ENCODE data around the gene RABGAP1L.

RABGAP1L gene

DNA sequence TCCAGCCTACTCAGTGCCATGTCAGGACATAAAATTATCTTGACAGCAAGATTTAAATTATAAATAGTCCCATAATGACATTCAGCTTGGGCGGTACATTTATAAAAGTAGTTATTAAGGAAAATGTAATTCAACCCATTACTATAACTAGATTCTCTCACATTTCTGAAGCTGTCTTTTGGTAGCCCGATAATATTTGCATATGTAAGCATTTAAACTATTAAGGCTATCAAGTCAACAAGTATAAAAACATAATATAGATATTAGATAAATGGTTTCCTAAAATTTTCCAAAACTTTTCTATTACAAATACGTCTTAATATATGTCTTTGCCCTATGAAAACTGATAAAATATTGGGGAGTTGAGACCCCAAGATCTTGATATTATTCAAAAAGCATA, 266.8 kb downstream of the RABGAP1L start:
- no peak for DNase-seq (ENCODE audit: insufficient read length, low spot score)
- FAIRE-seq = no peak
- TF ChIP-seq PAX5 (IDR thresholded peaks at IDR 0.05; ENCODE audit: insufficient read depth, low read length, severe bottlenecking) (no peak), POLR2AphosphoS5 (IDR thresholded peaks at IDR 0.05; ENCODE audit: low read depth, low read length) (no peak)

DNA sequence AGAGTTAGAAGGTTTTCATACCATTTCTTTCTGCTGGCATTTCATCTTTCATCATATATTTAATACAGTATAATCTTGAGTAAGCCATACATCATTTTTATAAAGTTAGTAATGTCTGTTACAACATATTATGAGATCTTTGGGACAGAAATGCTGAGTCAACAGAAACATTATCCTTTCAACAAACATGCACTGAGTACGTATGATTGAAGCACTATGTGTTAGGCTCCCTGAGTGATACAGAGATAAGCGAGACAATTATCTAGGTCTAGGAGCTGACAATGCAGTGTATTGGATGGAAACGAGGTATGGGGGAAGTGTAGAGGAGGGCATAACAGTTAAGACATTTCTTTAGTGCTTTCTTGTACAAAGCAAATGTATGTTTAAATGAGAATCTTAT, 268.7 kb downstream of the RABGAP1L start:
- TF ChIP-seq PAX5 (IDR thresholded peaks at IDR 0.05; ENCODE audit: insufficient read depth, low read length, severe bottlenecking) = no peak
- FAIRE-seq = peak; percentile 33
- no peak for DNase-seq (ENCODE audit: insufficient read length, low spot score)

DNA sequence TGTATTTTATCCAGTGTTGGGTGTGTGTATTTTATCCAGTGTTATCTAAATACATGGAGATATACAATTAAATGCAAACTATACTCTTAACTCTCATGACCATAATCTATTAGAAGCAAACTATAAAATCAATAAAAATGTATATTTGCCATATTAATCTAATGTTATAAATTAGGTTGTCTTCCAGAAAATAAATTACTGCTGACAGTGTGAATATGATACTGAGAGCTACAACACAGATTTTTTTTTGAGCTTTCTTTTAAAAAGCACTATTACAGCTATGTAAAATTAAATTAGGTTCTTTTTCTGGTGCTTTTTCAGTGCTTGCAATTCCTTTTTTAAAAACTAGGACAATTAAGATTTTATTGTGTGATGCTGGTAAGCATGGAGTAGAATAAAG, 269.4 kb downstream of the RABGAP1L start:
- no peak for FAIRE-seq
- TF ChIP-seq SPI1 (IDR thresholded peaks at IDR 0.05; ENCODE audit: low read depth, low read length) = no peak
- no peak for TF ChIP-seq POLR2AphosphoS5 (IDR thresholded peaks at IDR 0.05; ENCODE audit: low read depth, low read length)
- TF ChIP-seq POLR2A (IDR thresholded peaks at IDR 0.05; ENCODE audit: low read depth, low read length) = no peak
- no peak for TF ChIP-seq PAX5 (IDR thresholded peaks at IDR 0.05; ENCODE audit: insufficient read depth, low read length, severe bottlenecking)
- no peak for TF ChIP-seq TAF1 (IDR thresholded peaks at IDR 0.05; ENCODE audit: low read depth, low read length)
- no peak for TF ChIP-seq POU2F2 (IDR thresholded peaks at IDR 0.05; ENCODE audit: low read depth, low read length)

DNA sequence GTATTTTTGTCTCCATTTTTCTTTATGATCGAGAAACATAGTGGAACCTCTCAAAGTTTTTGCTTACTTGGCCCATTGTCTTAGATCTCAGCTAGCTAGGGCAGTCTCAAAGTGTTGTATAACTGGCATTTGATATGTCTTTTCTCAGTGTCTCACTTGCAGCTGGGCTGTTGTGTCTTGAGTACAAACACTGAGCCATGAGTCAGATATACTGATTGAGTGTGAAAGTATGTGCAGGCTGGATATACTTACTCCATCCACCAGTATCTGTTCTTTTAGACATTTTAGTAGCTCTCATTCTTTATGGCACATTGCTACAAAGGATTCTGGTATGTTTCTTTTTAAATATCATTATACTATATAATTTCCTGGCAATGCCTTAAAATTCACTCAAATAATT, 274.1 kb downstream of the RABGAP1L start:
- FAIRE-seq (no peak), DNase-seq (ENCODE audit: insufficient read length, low spot score) (no peak)
- no peak for TF ChIP-seq TAF1 (IDR thresholded peaks at IDR 0.05; ENCODE audit: low read depth, low read length)
- TF ChIP-seq PAX5 (IDR thresholded peaks at IDR 0.05; ENCODE audit: insufficient read depth, low read length, severe bottlenecking) = no peak
- TF ChIP-seq POU2F2 (IDR thresholded peaks at IDR 0.05; ENCODE audit: low read depth, low read length) = no peak
- no peak for TF ChIP-seq SPI1 (IDR thresholded peaks at IDR 0.05; ENCODE audit: low read depth, low read length)
- TF ChIP-seq POLR2A (IDR thresholded peaks at IDR 0.05; ENCODE audit: low read depth, low read length) = no peak

More for the DNA sequence above, 269.4 kb downstream of the RABGAP1L start:
- no peak for DNase-seq (ENCODE audit: insufficient read length, low spot score)

DNA sequence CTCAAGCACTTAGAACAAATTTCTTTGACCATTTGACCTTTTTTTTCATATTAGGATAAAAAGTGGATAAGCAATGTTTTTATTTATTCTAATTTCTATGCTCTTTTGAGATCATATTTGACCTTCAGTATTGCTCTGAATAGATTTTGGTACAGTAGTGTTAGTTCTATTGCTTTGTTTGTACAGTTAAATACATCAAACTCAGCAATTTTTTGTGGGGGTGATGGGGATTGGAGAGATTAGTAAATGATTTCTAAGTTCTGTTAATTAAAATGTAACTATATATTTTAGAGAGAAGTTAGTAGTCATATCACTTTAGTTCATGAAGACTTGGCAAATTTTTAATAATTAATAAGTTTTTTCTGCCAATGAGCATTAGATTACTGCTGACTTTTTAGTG, 286.0 kb downstream of the RABGAP1L start:
- FAIRE-seq (no peak), DNase-seq (ENCODE audit: insufficient read length, low spot score) (no peak)
- TF ChIP-seq POLR2A (IDR thresholded peaks at IDR 0.05; ENCODE audit: low read depth, low read length) = no peak
- no peak for TF ChIP-seq TAF1 (IDR thresholded peaks at IDR 0.05; ENCODE audit: low read depth, low read length)
- TF ChIP-seq PAX5 (IDR thresholded peaks at IDR 0.05; ENCODE audit: insufficient read depth, low read length, severe bottlenecking) = no peak
- no peak for TF ChIP-seq POU2F2 (IDR thresholded peaks at IDR 0.05; ENCODE audit: low read depth, low read length)
- no peak for TF ChIP-seq SPI1 (IDR thresholded peaks at IDR 0.05; ENCODE audit: low read depth, low read length)
- TF ChIP-seq POLR2AphosphoS5 (IDR thresholded peaks at IDR 0.05; ENCODE audit: low read depth, low read length) = no peak

DNA sequence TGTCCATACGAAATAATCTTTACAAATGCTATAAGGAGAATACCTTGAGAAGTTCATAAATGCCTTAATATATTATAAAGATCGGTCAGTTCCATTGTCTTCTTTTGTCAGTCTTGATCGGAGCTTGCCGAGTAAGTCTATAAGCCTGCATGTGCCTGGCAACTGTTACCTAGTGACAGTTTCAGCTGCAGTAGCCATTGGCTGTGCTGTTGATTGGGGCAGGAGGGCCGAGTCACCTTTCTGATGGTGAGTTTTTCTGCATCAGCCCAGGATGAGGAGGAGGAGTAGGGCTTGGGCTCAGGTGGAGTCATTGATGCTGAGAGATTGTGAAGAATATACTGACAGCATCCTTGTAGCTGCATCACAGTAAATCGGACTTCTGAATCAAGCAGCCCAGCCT, 286.5 kb downstream of the RABGAP1L start:
- TF ChIP-seq POLR2AphosphoS5 (IDR thresholded peaks at IDR 0.05; ENCODE audit: low read depth, low read length) (no peak), PAX5 (IDR thresholded peaks at IDR 0.05; ENCODE audit: insufficient read depth, low read length, severe bottlenecking) (no peak), POLR2A (IDR thresholded peaks at IDR 0.05; ENCODE audit: low read depth, low read length) (no peak), SPI1 (IDR thresholded peaks at IDR 0.05; ENCODE audit: low read depth, low read length) (no peak), POU2F2 (IDR thresholded peaks at IDR 0.05; ENCODE audit: low read depth, low read length) (no peak)
- FAIRE-seq (peak; percentile 52), DNase-seq (ENCODE audit: insufficient read length, low spot score) (no peak)

DNA sequence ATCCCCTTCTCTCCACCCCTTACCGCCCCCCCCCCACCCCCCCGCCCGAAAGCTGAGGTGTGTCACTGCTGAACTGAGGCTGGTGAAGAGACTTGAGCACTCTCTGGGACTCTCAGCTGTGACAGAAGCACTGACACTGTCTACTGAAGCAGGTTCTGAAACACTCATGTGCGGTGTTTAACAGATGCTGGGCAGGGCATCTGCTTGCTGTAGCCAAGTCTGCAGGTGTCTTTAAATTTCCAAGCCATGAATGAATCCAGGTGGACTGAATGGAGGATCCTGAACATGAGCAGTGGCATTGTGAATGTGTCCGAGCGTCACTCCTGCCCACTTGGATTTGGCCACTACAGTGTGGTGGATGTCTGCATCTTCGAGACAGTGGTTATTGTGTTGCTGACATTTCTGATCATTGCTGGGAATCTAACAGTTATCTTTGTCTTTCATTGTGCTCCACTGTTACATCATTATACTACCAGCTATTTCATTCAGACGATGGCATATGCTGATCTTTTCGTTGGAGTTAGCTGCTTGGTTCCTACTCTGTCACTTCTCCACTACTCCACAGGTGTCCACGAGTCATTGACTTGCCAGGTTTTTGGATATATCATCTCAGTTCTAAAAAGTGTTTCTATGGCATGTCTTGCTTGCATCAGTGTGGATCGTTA, 288.7 kb downstream of the RABGAP1L start, which contains the start of gene GPR52:
TSS of gene GPR52 (plus strand) at position 99 of the 665 bp plus-strand sequence. CDS start at position 247, 148 bp downstream.
- TF ChIP-seq POLR2AphosphoS5 (IDR thresholded peaks at IDR 0.05; ENCODE audit: low read depth, low read length) = no peak
- no peak for TF ChIP-seq PAX5 (IDR thresholded peaks at IDR 0.05; ENCODE audit: insufficient read depth, low read length, severe bottlenecking)
- TF ChIP-seq TAF1 (IDR thresholded peaks at IDR 0.05; ENCODE audit: low read depth, low read length) = no peak
- no peak for TF ChIP-seq SPI1 (IDR thresholded peaks at IDR 0.05; ENCODE audit: low read depth, low read length)
- TF ChIP-seq POU2F2 (IDR thresholded peaks at IDR 0.05; ENCODE audit: low read depth, low read length) = no peak
- TF ChIP-seq POLR2A (IDR thresholded peaks at IDR 0.05; ENCODE audit: low read depth, low read length) = no peak
- FAIRE-seq = peak; percentile 74
- DNase-seq (ENCODE audit: insufficient read length, low spot score) = no peak

DNA sequence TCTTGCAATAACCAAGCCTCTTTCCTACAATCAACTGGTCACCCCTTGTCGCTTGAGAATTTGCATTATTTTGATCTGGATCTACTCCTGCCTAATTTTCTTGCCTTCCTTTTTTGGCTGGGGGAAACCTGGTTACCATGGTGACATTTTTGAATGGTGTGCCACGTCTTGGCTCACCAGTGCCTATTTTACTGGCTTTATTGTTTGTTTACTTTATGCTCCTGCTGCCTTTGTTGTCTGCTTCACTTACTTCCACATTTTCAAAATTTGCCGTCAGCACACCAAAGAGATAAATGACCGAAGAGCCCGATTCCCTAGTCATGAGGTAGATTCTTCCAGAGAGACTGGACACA, 289.2 kb downstream of the RABGAP1L start:
- DNase-seq (ENCODE audit: insufficient read length, low spot score) (no peak), FAIRE-seq (no peak)
- no peak for TF ChIP-seq SPI1 (IDR thresholded peaks at IDR 0.05; ENCODE audit: low read depth, low read length)
- no peak for TF ChIP-seq TAF1 (IDR thresholded peaks at IDR 0.05; ENCODE audit: low read depth, low read length)
- TF ChIP-seq POLR2A (IDR thresholded peaks at IDR 0.05; ENCODE audit: low read depth, low read length) = no peak
- no peak for TF ChIP-seq PAX5 (IDR thresholded peaks at IDR 0.05; ENCODE audit: insufficient read depth, low read length, severe bottlenecking)
- no peak for TF ChIP-seq POLR2AphosphoS5 (IDR thresholded peaks at IDR 0.05; ENCODE audit: low read depth, low read length)
- TF ChIP-seq POU2F2 (IDR thresholded peaks at IDR 0.05; ENCODE audit: low read depth, low read length) = no peak

DNA sequence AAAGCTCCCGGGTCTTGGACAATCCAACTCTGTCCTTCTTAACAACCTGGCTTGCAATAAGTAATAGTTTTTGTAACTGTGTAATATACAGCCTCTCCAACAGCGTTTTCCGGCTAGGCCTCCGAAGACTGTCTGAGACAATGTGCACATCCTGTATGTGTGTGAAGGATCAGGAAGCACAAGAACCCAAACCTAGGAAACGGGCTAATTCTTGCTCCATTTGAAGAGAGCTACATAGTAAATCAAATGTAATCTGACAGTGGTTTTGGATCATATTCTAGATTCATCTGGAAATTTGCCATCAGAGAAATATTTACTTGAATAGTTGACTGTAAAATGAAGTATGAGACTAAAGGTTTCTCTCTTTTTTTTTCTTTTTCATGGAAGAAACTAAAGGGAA, 289.7 kb downstream of the RABGAP1L start:
- DNase-seq (ENCODE audit: insufficient read length, low spot score) (no peak), FAIRE-seq (no peak)
- no peak for TF ChIP-seq POU2F2 (IDR thresholded peaks at IDR 0.05; ENCODE audit: low read depth, low read length)
- TF ChIP-seq POLR2AphosphoS5 (IDR thresholded peaks at IDR 0.05; ENCODE audit: low read depth, low read length) = no peak
- TF ChIP-seq TAF1 (IDR thresholded peaks at IDR 0.05; ENCODE audit: low read depth, low read length) = no peak
- TF ChIP-seq PAX5 (IDR thresholded peaks at IDR 0.05; ENCODE audit: insufficient read depth, low read length, severe bottlenecking) = no peak
- no peak for TF ChIP-seq SPI1 (IDR thresholded peaks at IDR 0.05; ENCODE audit: low read depth, low read length)
- TF ChIP-seq POLR2A (IDR thresholded peaks at IDR 0.05; ENCODE audit: low read depth, low read length) = no peak

DNA sequence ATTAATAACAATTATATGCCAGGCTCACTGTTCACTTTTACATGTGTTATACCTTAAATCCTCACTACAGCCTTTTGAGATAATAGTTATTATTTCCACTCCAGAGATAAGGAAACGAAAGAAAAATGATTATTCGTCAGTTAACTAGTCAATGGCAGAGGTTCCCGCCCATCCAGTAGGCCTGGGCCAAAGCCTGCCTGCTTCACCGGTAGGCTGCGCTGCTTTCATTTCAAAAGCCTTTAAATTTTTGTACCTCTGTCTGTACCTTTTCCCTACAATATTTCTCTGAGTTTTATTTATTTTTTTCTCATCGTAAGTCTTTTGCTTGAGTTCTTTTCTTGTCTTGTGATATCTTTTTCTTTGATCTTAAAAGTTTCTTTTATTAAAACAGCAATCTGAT, 292.1 kb downstream of the RABGAP1L start:
- TF ChIP-seq PAX5 (IDR thresholded peaks at IDR 0.05; ENCODE audit: insufficient read depth, low read length, severe bottlenecking) = no peak
- DNase-seq (ENCODE audit: insufficient read length, low spot score) = no peak
- FAIRE-seq = no peak
